SJCRH30 (cell line): ENCODE data around the gene ZNF428. TPM values are rescaled to one million over a fixed set of nuclear protein-coding genes. Genes with fewer than 3 reads are reported as not detected.

Experiments
- DNase-seq, 2 experiments: peaks; one replicate each; pipeline ENCODE4 v3.0.0-alpha.2; 2015 to 2020
- H3K27ac ChIP-seq: fragments of 250-450 bp; sonication (Bioruptor Pico); 2 replicates; pipeline ENCODE4 v1.5.1; 2020; ENCODE audit warnings: mild to moderate bottlenecking, moderate library complexity
- H3K27me3 ChIP-seq: fragments of 250-450 bp; sonication (Bioruptor Pico); 2 replicates; pipeline ENCODE4 v1.5.1; 2020; ENCODE audit warnings: mild to moderate bottlenecking, moderate library complexity
- H3K36me3 ChIP-seq: fragments of 250-450 bp; sonication (Bioruptor Pico); 2 replicates; pipeline ENCODE4 v1.5.1; 2020; ENCODE audit warnings: mild to moderate bottlenecking, moderate library complexity
- H3K4me1 ChIP-seq: fragments of 250-450 bp; sonication (Bioruptor Pico); 2 replicates; pipeline ENCODE4 v1.5.1; 2020; ENCODE audit warnings: mild to moderate bottlenecking, moderate library complexity
- H3K4me3 ChIP-seq: fragments of 250-450 bp; sonication (Bioruptor Pico); 2 replicates; pipeline ENCODE4 v1.5.1; 2020; ENCODE audit warnings: mild to moderate bottlenecking, moderate library complexity
- H3K9me3 ChIP-seq: fragments of 250-450 bp; sonication (Bioruptor Pico); replicated peaks from 2 replicates; pipeline ENCODE4 v1.5.1; 2020; ENCODE audit warnings: mild to moderate bottlenecking, moderate library complexity
- total RNA-seq: library from RNA; depleted of rRNA; stranded (reverse); fragments of >200 nt; shearing (Covaris generic); gene quantifications from 2 replicates; pipeline ENCODE4 v1.2.3, GENCODE V29; 2014

ZNF428 gene
- total RNA-seq, 1 experiment from 2014 or later = 46.8 TPM

DNA sequence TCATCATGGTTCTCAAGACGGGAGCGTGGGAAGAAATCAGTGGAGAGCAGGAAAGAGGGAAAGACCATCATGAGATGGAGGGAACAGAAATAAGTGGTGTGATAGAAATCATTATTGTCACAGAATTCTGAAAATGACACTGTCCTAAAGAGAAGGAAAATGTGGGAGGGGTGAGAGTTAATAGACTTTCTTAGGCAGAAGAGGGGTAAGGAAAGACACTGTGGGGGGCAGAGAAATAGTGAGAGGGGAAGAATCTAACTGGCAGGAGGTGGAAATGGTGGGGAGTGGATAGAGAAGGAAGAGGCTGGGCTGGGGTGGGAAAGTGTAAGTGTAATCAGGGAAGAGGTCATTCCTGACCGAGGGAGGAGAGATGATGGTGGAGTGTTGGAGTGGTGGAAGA is 40.6 kb downstream of the ZNF428 start:
- no peak overlapping the region for H3K27ac ChIP-seq
- no peaks in the 10 kb centered on the region for H3K27me3 ChIP-seq
- H3K36me3 ChIP-seq = no peaks in the 10 kb centered on the region
- DNase-seq = no peak
- H3K9me3 ChIP-seq = no peaks in the 10 kb centered on the region
- H3K4me1 ChIP-seq = no peaks in the 10 kb centered on the region
- H3K4me3 ChIP-seq = no peak overlapping the region

DNA sequence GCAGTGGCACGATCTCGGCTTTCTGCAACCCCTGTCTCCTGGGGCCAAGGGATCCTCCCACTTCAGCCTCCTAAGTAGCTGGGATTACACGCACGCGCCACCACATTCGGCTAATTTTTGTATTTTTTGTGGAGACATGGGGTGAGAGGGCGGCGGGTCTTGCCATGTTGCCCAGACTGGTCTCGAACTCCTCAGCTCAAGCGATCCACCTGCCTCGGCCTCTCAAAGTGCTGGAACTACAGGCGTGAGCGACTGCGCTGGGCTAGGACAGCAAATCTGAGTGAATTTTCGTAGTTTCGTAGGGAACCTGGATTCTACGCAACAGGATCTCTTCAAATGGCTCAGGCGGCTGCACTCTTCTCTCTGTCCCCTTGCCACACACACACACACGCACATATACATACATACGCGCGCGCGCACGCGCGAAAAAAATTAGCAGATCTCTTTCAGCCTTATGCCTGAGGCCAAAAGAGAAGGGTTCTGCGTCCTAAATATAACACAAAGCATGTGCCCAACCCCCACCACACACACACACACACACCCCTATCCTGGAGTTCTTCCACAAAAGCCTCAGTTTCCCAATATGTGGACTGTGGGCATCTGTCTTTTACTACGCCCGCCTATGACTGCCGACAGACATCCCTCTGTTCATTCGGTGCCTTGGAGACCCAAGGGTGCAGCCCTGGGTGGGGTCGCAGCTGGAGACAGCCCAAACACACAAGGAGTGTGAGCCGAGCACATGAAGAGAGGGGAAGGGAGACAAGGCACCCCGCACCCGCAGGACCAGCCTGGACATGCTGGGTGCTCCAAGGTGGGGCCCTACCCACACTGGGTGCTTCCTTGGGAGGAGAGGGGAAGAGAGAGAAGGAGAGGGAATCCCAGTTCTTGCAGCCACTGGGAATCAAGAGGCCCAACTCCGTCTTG is 43.2 kb downstream of the ZNF428 start:
- Histone ChIP-seq H3K4me3 (peak overlapping the region; percentile 65), H3K9me3 (no peaks in the 10 kb centered on the region), H3K36me3 (no peaks in the 10 kb centered on the region), H3K27ac (no peak overlapping the region), H3K27me3 (no peaks in the 10 kb centered on the region), H3K4me1 (no peaks in the 10 kb centered on the region)
- DNase-seq = no peak

DNA sequence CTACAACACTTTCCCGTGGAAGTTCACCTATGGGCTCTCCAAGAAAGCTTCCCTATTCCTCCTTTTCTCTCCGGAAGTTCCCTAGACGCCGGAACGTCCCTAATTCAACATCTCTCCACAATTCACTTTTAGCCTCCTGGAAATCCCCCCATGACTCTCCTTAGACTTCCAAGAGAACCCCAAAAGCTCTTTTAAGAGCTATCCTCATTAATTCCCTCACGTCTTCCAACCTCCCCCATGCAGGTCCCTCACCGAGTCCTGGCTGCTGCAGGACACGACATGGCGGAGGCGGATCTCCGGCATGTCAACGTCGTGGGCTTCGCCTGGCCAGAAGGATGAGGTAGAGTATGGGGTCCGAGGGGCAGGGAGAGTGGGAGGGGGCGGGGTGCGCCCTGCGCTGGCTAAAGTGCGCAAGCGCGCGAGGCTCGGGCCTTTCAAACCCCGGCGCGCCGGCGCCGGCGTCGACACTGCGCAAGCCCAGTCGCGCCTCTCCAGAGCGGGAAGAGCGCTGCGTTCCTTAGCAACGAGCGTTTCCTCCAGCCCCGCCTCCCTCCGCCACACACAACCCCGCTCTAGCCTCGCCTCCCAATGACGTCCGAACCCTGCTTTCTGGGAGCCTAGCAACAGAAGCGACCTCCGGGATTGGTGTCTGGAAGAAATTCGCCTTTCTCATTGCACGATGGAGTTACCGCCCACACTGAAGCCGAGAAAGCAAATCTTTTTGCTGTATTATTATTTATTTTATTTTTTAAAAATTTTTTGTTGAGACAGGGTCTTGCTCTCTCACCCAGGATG is 44.1 kb downstream of the ZNF428 start, which contains the start of the genes PINLYP and XRCC1:
PINLYP (plus strand) TSS at position 646 of the 795 bp plus-strand sequence. CDS start 1,391 bp downstream, outside the sequence.
XRCC1 (minus strand) TSS at position 372 of the 795 bp plus-strand sequence; CDS start at position 303, 69 bp downstream.
- peak; percentile 98 to 99 for DNase-seq
- no peaks in the 10 kb centered on the region for H3K9me3 ChIP-seq

GRCh38 chr19:43574424-43575155 is 44.8 kb downstream of the ZNF428 start:
- DNase-seq = peak; percentile 55 to 59
- Histone ChIP-seq H3K27me3 (no peaks in the 10 kb centered on the region), H3K27ac (peak overlapping the region; percentile 51), H3K9me3 (no peaks in the 10 kb centered on the region), H3K4me1 (no peaks in the 10 kb centered on the region), H3K4me3 (peak overlapping the region; percentile 65), H3K36me3 (no peaks in the 10 kb centered on the region)

More for the DNA sequence above, 44.1 kb downstream of the ZNF428 start, which contains the start of the genes PINLYP and XRCC1:
- Histone ChIP-seq H3K27ac (peak within 1 kb of the TSS; percentile 51), H3K36me3 (no peaks in the 10 kb centered on the region), H3K4me1 (no peaks in the 10 kb centered on the region), H3K27me3 (no peaks in the 10 kb centered on the region), H3K4me3 (peak within 1 kb of the TSS; percentile 65)

DNA sequence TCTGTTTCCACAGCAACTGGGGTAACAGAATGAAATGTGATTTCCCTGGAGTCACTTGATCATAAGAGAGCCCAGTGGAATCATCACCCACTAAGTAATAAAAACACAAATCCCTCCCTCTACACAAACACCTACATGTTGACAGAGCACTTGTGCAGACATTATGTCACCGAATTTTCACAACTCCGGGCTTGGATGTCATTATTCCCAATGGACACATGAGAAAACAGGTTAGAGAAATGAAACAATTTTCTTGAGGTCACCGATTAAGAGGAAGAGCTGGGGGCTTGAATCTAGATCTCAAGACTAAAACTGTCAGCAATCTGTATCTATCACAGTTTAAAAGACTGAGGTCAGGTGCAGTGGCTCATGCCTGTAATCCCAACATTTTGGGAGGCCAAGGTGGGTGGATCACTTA is 47.2 kb downstream of the ZNF428 start:
- Histone ChIP-seq H3K27me3 (no peaks in the 10 kb centered on the region), H3K4me3 (no peak overlapping the region), H3K4me1 (no peaks in the 10 kb centered on the region), H3K9me3 (no peaks in the 10 kb centered on the region), H3K27ac (no peak overlapping the region), H3K36me3 (no peaks in the 10 kb centered on the region)
- DNase-seq = no peak

- no peaks in the 10 kb centered on the region for H3K9me3 ChIP-seq
- no peak overlapping the region for H3K4me3 ChIP-seq
- H3K36me3 ChIP-seq = no peaks in the 10 kb centered on the region
- H3K27ac ChIP-seq = no peak overlapping the region
- H3K27me3 ChIP-seq = no peaks in the 10 kb centered on the region
- H3K4me1 ChIP-seq = no peaks in the 10 kb centered on the region
- no peak for DNase-seq
These were observed 49.1 kb downstream of the ZNF428 start for GRCh38 chr19:43570174-43570791.

DNA sequence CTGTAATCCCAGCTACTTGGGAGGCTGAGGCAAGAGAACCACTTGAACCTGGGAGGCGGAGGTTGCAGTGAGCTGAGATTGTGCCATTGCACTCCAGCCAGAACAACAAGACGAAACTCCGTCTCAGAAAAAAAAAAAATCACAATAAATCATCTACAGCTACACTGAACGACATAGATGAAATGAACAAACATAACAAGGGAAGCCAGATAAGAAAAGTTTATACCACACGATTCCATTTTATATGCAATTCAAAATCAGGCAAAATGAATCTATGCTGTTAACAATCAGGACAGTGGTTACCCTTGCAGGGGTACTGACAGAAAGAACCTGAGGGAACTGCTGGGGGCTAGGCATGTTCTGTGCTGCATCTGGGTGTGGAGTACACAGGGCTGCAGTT is 49.8 kb downstream of the ZNF428 start:
- Histone ChIP-seq H3K4me1 (no peaks in the 10 kb centered on the region), H3K9me3 (no peaks in the 10 kb centered on the region), H3K36me3 (no peaks in the 10 kb centered on the region), H3K4me3 (no peak overlapping the region), H3K27me3 (no peaks in the 10 kb centered on the region), H3K27ac (no peak overlapping the region)
- DNase-seq = no peak

GRCh38 chr19:43564800-43565199 is 54.6 kb downstream of the ZNF428 start:
- H3K36me3 ChIP-seq = no peaks in the 10 kb centered on the region
- no peaks in the 10 kb centered on the region for H3K4me1 ChIP-seq
- H3K4me3 ChIP-seq = no peak overlapping the region
- no peak for DNase-seq
- no peak overlapping the region for H3K27ac ChIP-seq
- H3K27me3 ChIP-seq = no peaks in the 10 kb centered on the region
- no peaks in the 10 kb centered on the region for H3K9me3 ChIP-seq

DNA sequence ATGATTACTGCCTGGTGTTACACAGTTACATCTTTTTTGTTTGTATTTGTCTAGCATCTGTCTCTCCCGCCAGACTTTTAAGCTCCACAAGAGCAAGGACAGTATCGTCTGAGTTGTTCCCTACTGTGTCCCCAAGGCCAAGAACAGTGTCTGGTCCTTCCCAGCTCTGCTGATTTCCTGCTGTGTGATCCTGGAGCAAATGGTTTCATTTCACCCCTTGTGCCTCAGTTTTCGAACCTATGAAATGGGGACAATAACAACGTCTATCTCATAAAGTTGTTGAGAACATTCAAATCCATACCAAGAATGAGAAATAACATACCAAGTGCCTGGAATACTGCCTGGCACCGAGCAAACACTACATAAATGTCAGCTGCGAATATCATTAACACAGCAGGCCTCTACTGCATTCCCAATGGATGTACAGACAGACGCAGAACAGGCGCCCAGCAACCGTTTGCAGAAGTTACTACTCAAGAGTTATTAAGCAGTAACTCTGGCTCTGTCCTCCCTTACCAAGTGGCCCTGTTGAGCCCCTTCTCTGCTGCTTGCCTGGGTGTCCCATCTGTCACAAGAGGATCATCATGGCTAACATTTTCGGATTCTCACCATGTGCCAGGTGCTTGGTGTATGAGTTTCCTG is 55.5 kb downstream of the ZNF428 start:
- Histone ChIP-seq H3K9me3 (no peaks in the 10 kb centered on the region), H3K36me3 (peaks cover 2% of the 10 kb centered on the region), H3K27ac (no peak overlapping the region), H3K4me1 (no peaks in the 10 kb centered on the region), H3K27me3 (no peaks in the 10 kb centered on the region), H3K4me3 (no peak overlapping the region)
- DNase-seq = no peak

DNA sequence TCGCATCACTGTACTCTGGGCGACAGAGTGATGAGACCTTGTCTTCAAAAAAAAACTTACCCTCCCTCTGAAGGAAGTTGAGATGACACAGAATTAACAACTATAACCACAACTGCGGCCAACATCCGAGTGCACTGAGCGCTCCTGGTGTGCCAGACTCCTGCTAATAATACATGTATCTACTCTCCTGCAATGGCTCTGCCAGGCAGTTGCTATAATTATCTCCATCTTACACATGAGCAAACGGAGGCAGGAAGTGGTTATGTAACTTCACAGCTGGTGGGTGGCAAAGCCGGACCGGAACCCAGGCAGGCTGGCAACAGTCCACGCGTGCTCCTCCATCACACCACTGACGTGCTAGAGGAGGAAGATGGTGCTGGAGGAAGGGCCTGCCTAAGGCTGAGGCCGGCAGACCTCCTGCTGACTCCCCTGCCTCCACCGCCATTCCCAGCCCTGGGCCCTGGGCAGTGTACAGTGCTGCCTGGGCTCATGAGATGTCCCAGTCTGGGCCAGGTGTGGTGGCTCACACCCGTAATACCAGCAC is 56.7 kb downstream of the ZNF428 start:
- Histone ChIP-seq H3K9me3 (no peaks in the 10 kb centered on the region), H3K4me3 (no peak overlapping the region), H3K27me3 (no peaks in the 10 kb centered on the region), H3K36me3 (peaks cover 6% of the 10 kb centered on the region), H3K4me1 (no peaks in the 10 kb centered on the region), H3K27ac (no peak overlapping the region; the same call in 1 of the 2 replicates)
- DNase-seq = peak; percentile 30 to 44

- Histone ChIP-seq H3K4me1 (no peaks in the 10 kb centered on the region), H3K27me3 (no peaks in the 10 kb centered on the region), H3K36me3 (peaks cover 6% of the 10 kb centered on the region), H3K27ac (no peak overlapping the region), H3K9me3 (no peaks in the 10 kb centered on the region), H3K4me3 (no peak overlapping the region)
- no peak for DNase-seq
These were observed 57.2 kb downstream of the ZNF428 start for GRCh38 chr19:43562226-43562697.

DNA sequence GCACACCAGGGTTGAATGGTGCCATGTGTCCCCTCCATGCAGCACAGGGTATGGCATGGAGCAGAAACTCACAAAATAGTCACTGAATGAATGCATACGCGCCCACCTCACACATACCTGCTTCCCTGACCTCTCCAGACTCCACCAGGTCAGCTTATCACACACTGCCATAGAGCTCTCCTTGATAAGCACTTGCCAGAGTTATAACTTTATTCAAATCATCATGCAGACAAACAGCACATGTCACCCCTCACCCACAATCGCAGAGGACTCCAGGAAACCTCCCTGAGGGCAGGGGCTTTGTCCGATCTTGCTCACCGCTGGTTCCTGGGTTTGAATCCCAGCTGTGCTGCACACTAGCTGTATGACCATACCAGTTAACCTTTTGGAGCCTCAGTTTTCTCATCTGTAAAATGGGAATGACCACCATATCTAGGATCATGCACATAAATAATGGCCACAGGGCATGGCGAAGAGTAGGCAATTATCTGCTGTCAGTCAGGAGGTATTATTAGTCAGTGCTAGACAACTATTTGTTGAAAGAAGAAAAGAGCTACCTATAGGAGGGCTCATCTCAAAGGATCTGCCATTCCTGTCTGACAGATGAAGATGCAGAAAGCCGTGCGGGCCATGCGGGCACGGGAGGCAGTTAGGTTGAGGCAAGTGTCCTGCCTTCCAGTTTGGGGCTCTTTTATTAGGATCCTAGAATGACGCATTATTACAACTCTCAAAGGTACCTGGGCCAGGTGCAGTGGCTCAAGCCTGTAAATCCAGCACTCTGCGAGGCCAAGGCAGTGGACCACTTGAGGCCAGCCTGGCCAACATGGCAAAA is 58.1 kb downstream of the ZNF428 start:
- no peak for DNase-seq
- Histone ChIP-seq H3K4me1 (no peaks in the 10 kb centered on the region), H3K9me3 (no peaks in the 10 kb centered on the region), H3K36me3 (peaks cover 6% of the 10 kb centered on the region), H3K27ac (no peak overlapping the region), H3K4me3 (no peak overlapping the region), H3K27me3 (no peaks in the 10 kb centered on the region)

- H3K4me3 ChIP-seq = no peak overlapping the region
- H3K9me3 ChIP-seq = no peaks in the 10 kb centered on the region
- H3K27me3 ChIP-seq = no peaks in the 10 kb centered on the region
- no peaks in the 10 kb centered on the region for H3K4me1 ChIP-seq
- peaks cover 7% of the 10 kb centered on the region for H3K36me3 ChIP-seq
- DNase-seq = no peak
- H3K27ac ChIP-seq = no peak overlapping the region
These were observed 58.7 kb downstream of the ZNF428 start for GRCh38 chr19:43560687-43561086.
